Measurements from ENCODE around the gene PET100.

Gene PET100

GRCh38 chr19:7612282-7613274 lies 17.0 kb upstream of the PET100 start:
- DNase-seq (ENCODE audit: low read depth) = no peak

DNA sequence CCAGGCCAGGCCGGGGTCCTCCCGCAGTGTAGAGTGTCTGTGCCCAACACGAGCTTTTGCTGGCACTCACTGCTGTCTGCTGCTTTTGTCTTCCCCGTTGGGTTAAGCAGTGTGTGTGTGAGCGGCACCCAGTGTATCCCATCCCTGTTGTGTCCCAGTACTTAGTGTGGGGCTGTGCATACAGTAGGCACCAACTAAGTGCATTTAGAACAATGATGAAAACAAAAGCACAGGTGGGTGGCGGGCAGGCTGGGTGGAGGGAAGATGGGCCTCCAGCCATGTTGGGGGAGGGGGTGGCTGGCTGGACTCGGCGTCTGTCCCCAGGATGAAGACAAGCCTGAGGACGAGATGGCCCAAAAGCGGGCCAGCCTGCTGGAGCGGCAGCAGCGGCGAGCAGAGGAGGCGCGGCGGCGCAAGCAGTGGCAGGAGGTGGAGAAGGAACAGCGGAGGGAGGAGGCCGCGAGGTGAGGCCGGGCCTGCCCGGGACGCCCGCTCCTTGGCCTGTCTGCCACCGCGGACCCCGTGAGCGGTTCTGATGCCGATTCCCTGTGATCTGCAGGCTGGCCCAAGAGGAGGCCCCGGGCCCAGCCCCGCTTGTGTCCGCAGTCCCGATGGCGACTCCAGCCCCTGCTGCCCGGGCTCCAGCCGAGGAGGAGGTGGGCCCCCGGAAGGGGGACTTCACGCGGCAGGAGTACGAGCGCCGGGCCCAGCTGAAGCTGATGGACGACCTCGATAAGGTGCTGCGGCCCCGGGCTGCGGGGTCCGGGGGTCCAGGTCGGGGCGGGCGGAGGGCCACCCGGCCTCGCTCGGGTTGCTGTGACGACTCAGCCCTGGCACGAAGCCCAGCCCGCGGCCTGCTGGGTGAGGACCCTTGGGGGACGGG lies 14.5 kb upstream of the PET100 start:
- no peak for DNase-seq (ENCODE audit: low read depth)

DNA sequence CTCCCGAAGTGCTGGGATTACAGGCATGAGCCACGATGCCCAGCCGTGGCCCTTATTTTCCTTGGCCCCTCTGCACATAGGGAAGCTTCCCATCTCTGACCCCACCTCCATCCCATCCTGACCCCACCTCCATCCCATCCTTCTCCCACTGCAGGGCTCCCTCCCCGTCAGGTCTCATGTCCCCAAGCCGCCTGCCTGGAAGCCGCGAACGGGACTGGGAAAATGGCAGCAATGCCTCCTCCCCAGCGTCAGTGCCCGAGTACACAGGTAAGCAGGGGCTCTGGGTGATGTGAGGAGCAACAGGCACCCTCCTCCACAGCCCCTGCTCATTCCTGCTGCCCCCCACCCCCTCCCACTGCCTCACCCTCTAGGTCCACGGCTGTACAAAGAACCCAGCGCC lies 12.4 kb upstream of the PET100 start:
- no peak for DNase-seq (ENCODE audit: low read depth)

DNA sequence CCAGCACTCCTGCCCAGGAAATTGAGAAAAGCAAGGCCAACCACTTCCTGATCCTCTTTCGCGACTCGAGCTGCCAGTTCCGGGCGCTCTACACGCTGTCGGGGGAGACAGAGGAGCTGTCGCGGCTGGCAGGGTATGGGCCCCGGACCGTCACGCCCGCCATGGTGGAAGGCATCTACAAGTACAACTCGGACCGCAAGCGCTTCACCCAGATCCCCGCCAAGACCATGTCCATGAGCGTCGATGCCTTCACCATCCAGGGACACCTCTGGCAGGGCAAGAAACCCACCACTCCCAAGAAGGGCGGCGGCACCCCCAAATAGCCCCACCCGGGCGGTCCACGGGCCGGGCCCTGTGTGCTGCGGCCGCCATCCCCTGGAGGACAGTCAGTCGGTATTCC lies 11.9 kb upstream of the PET100 start:
- no peak for DNase-seq (ENCODE audit: low read depth)

DNA sequence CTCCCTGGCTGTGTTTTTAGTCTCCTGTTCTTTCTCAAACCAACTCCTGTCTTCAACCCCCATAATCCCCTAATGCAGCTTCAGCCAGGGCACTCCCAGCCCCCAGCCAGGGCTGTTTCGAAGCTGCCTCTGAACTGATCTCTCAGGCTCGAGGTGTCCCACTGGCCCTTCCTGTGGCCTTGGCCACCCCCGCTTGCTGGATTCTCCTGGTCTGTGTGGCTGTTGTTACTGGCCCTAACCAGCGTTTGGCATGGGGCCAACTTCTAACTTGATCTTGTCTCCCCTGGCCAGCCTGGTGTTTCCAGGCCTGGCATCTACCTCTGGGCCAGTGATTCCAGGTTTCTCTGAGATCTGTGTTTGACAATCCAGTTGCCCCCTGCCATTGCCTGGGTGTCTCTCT lies 11.2 kb upstream of the PET100 start:
- no peak for DNase-seq (ENCODE audit: low read depth)

DNA sequence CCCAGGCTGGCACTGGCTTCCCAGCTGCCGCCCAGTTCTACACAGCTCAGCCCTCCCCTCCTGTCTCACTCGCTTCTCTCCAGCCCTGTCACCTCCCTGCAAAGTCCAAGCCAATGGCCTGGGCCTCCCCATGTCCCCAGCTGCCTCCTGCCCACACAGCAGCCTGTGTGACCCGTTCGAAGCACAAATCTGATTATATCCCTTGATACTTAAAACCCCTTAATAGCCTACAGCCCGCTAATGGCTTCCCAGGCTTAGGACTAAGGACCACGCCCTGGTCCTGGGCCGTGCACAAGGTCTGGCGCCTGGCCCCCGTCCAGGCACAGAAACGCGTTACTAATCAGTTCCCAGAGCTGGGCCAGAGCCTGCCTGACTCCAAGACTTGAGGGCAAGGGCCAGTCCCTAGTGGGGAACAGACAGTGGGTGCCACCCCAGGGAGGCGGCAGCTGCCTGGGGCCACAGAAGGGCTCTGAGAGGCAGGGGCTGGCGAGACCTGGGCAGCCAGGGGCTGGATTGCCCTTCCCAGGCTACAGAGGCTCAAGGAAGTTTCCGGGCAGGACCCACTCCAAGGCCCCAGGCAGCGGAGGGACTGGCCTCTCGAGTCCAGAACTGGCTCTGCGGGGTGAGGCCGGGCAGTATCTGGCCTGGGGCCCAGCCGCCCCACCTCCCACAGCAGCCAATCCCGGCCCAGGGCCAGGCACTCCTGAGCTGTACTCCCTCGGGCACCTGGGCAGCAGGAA lies 10.7 kb upstream of the PET100 start:
- DNase-seq (ENCODE audit: low read depth) = no peak

- no peak for DNase-seq (ENCODE audit: low read depth)
These were observed 9.7 kb upstream of the PET100 start for GRCh38 chr19:7619671-7620441.

DNA sequence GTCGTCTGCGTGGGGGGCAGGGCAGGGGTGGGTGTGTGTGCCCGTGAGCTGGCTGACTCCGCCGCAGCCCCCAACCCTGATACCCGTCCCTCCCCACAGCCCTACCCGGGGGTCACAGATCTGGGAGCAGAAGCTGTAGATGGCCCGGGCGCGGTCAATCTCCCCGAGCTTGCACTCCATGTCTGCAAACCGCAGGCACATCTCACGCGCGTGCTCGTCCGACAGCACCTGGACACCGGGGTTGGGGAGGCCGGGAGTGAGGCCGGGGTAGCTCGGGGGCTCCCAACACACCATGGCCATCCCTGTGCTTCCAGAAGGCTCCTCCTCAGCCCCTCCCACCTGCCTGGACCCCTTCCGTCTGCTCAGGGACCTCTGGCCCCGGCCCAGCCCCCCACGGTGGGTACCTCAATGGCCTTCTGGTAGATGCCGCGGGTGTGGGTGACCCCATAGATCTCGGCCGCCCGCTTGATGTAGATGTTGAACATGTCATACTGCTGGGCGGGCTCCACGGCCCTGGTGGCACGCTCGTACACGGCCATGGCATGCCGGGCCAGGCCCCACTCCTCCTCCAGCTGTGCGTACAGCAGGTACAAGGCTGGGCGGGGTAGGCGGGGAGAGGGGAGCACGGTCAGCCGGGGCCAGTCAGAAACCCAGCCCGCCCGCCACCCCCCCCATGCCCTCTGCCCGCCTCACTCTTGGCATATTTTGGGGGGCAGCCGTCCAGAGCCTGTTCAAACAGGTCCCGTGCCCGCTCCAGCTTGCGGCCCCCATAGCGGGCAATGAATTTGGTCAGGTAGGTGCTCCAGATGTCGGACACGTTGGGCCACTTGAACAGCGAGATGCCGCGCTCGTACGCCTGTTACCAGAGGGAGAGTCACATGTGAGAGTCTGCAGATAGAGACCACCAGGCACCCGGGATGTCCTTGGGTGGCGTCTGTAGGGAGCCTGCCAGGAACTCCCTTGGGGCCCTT lies 8.9 kb upstream of the PET100 start:
- no peak for DNase-seq (ENCODE audit: low read depth)

GRCh38 chr19:7622933-7623685 lies 6.5 kb upstream of the PET100 start:
- DNase-seq (ENCODE audit: low read depth) = no peak

GRCh38 chr19:7623725-7624603 lies 5.6 kb upstream of the PET100 start:
- DNase-seq (ENCODE audit: low read depth) = no peak

GRCh38 chr19:7624810-7625209 lies 4.8 kb upstream of the PET100 start:
- DNase-seq (ENCODE audit: low read depth) = no peak

DNA sequence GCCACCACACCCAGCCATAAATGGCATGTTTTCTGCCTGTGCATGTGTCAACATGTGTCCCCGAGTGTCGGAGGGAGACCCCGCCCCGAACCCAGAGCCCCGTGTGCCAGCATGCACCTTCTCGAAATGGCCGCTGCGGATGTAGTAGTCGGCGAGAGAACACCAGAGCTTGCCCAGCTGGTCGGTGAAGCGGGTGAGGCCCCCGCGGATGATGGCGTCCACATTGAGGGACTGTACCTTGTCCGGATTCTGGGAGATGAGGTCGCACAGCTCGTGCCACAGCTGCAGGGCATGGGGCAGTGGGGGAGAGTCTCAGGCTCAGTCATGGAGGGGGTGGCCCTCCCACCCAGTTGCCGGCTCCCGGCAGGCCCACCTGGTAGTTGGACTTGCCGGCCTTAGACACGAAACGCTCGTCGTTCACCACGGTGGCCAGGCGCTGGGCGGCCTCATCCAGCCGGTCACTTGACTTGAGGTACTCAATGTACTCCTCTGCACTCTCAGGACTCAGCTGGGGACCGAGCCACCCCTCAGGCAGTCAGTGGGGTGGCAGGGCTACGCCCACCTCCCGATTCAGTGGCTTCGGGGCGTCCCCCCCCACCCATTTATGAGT lies 3.7 kb upstream of the PET100 start:
- DNase-seq (ENCODE audit: low read depth) = no peak

GRCh38 chr19:7627166-7627565 lies 2.4 kb upstream of the PET100 start:
- DNase-seq (ENCODE audit: low read depth) = no peak

GRCh38 chr19:7628589-7629311 lies 843 bp upstream of the PET100 start:
- no peak for DNase-seq (ENCODE audit: low read depth)

GRCh38 chr19:7631577-7631976 lies 2.0 kb downstream of the PET100 start:
- DNase-seq (ENCODE audit: low read depth) = no peak

DNA sequence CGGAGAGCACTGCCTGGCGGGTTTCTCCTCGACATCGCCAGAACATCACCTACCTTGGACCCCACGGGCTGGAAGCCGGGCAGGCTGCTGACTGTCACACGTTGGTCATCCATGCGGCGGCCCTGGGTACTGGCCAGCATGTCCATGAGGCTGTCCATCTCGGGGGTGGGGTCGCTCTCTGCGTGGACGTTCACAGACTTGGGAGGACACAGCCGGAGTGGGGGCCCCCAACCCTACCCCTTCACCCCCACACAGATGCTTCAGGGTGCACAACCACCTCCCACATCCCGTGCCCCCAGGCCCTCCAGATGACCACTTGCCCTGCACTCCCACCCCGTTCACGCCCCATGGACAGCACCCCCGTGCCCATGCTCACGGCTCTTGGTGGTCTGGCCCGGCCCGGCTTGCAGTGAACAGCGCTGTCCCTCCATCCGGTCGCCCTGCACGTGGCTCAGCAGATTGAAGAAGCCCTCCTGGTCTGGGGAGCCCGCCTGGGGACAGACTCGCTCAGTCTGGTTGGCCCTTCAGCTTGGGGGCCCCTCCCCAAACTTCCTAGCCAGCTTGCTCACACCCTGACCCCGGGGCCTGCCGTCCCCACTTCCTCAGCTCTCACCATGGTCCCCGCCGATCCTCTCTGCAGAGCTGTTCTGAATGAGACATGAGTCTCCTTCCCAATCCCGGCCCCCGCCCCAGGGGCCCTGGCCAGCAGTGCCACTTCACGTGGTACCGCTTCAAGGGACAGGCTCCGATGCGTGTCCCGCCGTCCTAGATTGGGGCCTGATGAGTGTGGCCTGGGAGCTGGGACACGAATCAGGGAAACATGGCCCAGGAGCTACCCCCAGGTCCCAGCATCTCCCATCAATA lies 3.0 kb downstream of the PET100 start:
- no peak for DNase-seq (ENCODE audit: low read depth)

All from activated T-cell treated with anti-CD3 and anti-CD28 coated beads for 1 hour (primary cell).